K562 (cell line): Measurements from ENCODE around the gene CSTB.

ENCODE experiments used
- ATF1 ChIP-seq, 2 experiments: fragments of 450-650 bp in 1 of 2; IDR thresholded peaks; 2 replicates each; pipeline ENCODE4 v1.6.1; 2016; ENCODE audit warnings: missing compliant biosample characterization in 1 of 2, missing genetic modification characterization in 1 of 2
- ATF7 ChIP-seq: fragments of 450-650 bp; IDR thresholded peaks from 2 replicates; pipeline ENCODE4 v1.7.1; 2014; ENCODE audit warnings: mild to moderate bottlenecking, moderate library complexity
- CTBP1 ChIP-seq: fragments of 450-650 bp; IDR thresholded peaks from 2 replicates; pipeline ENCODE4 v1.6.1; 2016; ENCODE audit warnings: borderline replicate concordance
- CTCF ChIP-seq, 3 experiments: IDR thresholded peaks in 2 of 3; conservative IDR thresholded peaks in 1 of 3; 2 replicates each; pipeline ENCODE4 v1.5.1; 2011 to 2012; ENCODE audit warnings: low read length in 3 of 3, mild to moderate bottlenecking in 3 of 3, control low read depth in 2 of 3, improper control_type of control experiment in 1 of 3, inconsistent platforms in 1 of 3, low read depth in 1 of 3, mixed read lengths in 1 of 3, moderate library complexity in 1 of 3; ENCODE audit not compliant: insufficient read depth in 2 of 3
- EZH2 ChIP-seq: IDR thresholded peaks from 2 replicates; pipeline ENCODE4 v1.6.1; 2012; ENCODE audit warnings: low read depth, mild to moderate bottlenecking, inconsistent platforms, low read length, borderline replicate concordance
- NCOA4 ChIP-seq: fragments of 450-650 bp; IDR thresholded peaks from 2 replicates; pipeline ENCODE4 v1.6.1; 2018; ENCODE audit warnings: mild to moderate bottlenecking; ENCODE audit not compliant: partially characterized antibody
- NRF1 ChIP-seq, 2 experiments: fragments of 450-650 bp; IDR thresholded peaks in 1 of 2; conservative IDR thresholded peaks in 1 of 2; 2 replicates each; pipeline ENCODE4 v1.6.1; 2014; ENCODE audit warnings: mild to moderate bottlenecking in 2 of 2
- SIN3A ChIP-seq, 2 experiments: fragments of 150-350 bp in 1 of 2; IDR thresholded peaks; 2 replicates each; pipeline ENCODE4 v1.6.1; 2011 to 2016; ENCODE audit warnings: borderline replicate concordance in 2 of 2, low read depth in 2 of 2, low read length in 2 of 2, mild to moderate bottlenecking in 2 of 2, moderate library complexity in 2 of 2; ENCODE audit not compliant: control insufficient read depth in 1 of 2
- TAF1 ChIP-seq: IDR thresholded peaks from 2 replicates; pipeline ENCODE4 v1.6.1; 2011; ENCODE audit warnings: mild to moderate bottlenecking, low read length, moderate library complexity; ENCODE audit not compliant: insufficient read depth, control insufficient read depth, severe bottlenecking; ENCODE audit errors: extremely low read depth
- ZNF146 ChIP-seq: IDR thresholded peaks from one replicate; pipeline ENCODE4 v1.6.1; 2018; ENCODE audit warnings: missing compliant biosample characterization; ENCODE audit not compliant: unreplicated experiment
- ZNF174 ChIP-seq: fragments of 250-450 bp; sonication (Bioruptor Pico); IDR thresholded peaks from 2 replicates; pipeline ENCODE4 v1.4.0; 2020; ENCODE audit warnings: mild to moderate bottlenecking
- ZNF592 ChIP-seq: fragments of 450-650 bp; IDR thresholded peaks from 2 replicates; pipeline ENCODE4 v1.6.1; 2017; ENCODE audit warnings: antibody characterized with exemption, mild to moderate bottlenecking

- TF ChIP-seq NRF1 (conservative IDR thresholded peaks at IDR 0.05 in 1 of 2, IDR thresholded peaks at IDR 0.05 in 1 of 2) = peak; percentile 74 to 76
- TF ChIP-seq ATF7 = peak; percentile 98
- peak in 2 of 3 experiments; percentile 8 to 9; a peak in 1 of 6 replicates for TF ChIP-seq CTCF (IDR thresholded peaks at IDR 0.05 in 2 of 3, conservative IDR thresholded peaks at IDR 0.05 in 1 of 3; ENCODE audit: insufficient read depth in 2 of 3, low read depth in 1 of 3, low read length in 3 of 3)
- TF ChIP-seq ZNF146 = no peak
- TF ChIP-seq NCOA4 = no peak
- no peak for TF ChIP-seq ZNF174
- peak in 1 of 2 experiments; percentile 2; a peak in 1 of 4 replicates for TF ChIP-seq SIN3A (IDR thresholded peaks at IDR 0.05; ENCODE audit: borderline replicate concordance in 2 of 2, control insufficient read depth in 1 of 2, low read depth in 2 of 2, low read length in 2 of 2)
- TF ChIP-seq CTBP1 = peak; percentile 90
- TF ChIP-seq TAF1 = peak; percentile 60
- TF ChIP-seq ATF1 (CRISPR knock-in tag; IDR thresholded peaks at IDR 0.05) = no peak
- peak; percentile 80 for TF ChIP-seq ATF1 (tag; IDR thresholded peaks at IDR 0.05)
- no peak for TF ChIP-seq EZH2
- TF ChIP-seq ZNF592 = 0 out of 2 replicates have a peak, but pooled peaks have one; percentile 31
Observed at GRCh38 chr21:43775795-43776430, at the start of gene CSTB.
